HAP-1 (cell line): ENCODE data around the gene DDA1.
"Not testable (repeated sequence)": the region's sequence is repeated elsewhere in the genome, so short reads cannot be mapped to it uniquely, and the experiment has no call there.

ENCODE experiments used
- DNase-seq, 2 experiments: peaks; one replicate each; pipeline ENCODE4 v3.0.0-alpha.2; 2016 to 2020; ENCODE audit warnings: low spot score in 2 of 2
- H3K27me3 ChIP-seq: fragments of 250-450 bp; sonication (Bioruptor Pico); 2 replicates; pipeline ENCODE4 v1.5.1; 2020; ENCODE audit warnings: low read depth, mild to moderate bottlenecking, moderate library complexity
- H3K36me3 ChIP-seq: fragments of 250-450 bp; sonication (Bioruptor Pico); replicated peaks from 2 replicates; pipeline ENCODE4 v1.5.1; 2020; ENCODE audit warnings: mild to moderate bottlenecking
- H3K4me1 ChIP-seq: fragments of 250-450 bp; sonication (Bioruptor Pico); 2 replicates; pipeline ENCODE4 v1.5.1; 2020; ENCODE audit warnings: mild to moderate bottlenecking
- H3K4me3 ChIP-seq: fragments of 250-450 bp; sonication (Bioruptor Pico); 2 replicates; pipeline ENCODE4 v1.5.1; 2020; ENCODE audit warnings: mild to moderate bottlenecking, moderate library complexity
- H3K9me3 ChIP-seq: fragments of 250-450 bp; sonication (Bioruptor Pico); 2 replicates; pipeline ENCODE4 v1.5.1; 2020; ENCODE audit warnings: mild to moderate bottlenecking, moderate library complexity
- in situ Hi-C: fragments of 300-500 bp; cut with MboI; formaldehyde crosslinking; loops from 3 replicates; pipeline ENCODE4 v1.14.3; 2020; ENCODE audit warnings: low sequenced_read_pairs, inconsistent platforms, mixed read lengths

Gene DDA1

GRCh38 chr19:17279436-17279835, 29.9 kb upstream of the DDA1 start:
- Histone ChIP-seq H3K4me3 (no peak overlapping the region), H3K9me3 (no peaks in the 10 kb centered on the region), H3K36me3 (peaks cover 64% of the 10 kb centered on the region), H3K4me1 (peaks cover 15% of the 10 kb centered on the region), H3K27me3 (no peaks in the 10 kb centered on the region)
- DNase-seq, result no peak
- in situ Hi-C loops, result no loop called here

GRCh38 chr19:17281391-17282304, 27.7 kb upstream of the DDA1 start, which contains the start of gene ANKLE1:
Gene ANKLE1 (plus strand): TSS chr19:17281901. CDS start chr19:17281921, 20 bp downstream.
- in situ Hi-C loops, result loop anchor here (5.0 kb wide), 1 partner anchor 214 kb away; no protein-coding TSS in a partner anchor
- Histone ChIP-seq H3K27me3 (no peaks in the 10 kb centered on the region), H3K9me3 (no peaks in the 10 kb centered on the region), H3K4me3 (peak within 1 kb of the TSS; percentile 59), H3K36me3 (peaks cover 62% of the 10 kb centered on the region), H3K4me1 (peaks cover 15% of the 10 kb centered on the region)
- DNase-seq, result peak; percentile 36 to 84

DNA sequence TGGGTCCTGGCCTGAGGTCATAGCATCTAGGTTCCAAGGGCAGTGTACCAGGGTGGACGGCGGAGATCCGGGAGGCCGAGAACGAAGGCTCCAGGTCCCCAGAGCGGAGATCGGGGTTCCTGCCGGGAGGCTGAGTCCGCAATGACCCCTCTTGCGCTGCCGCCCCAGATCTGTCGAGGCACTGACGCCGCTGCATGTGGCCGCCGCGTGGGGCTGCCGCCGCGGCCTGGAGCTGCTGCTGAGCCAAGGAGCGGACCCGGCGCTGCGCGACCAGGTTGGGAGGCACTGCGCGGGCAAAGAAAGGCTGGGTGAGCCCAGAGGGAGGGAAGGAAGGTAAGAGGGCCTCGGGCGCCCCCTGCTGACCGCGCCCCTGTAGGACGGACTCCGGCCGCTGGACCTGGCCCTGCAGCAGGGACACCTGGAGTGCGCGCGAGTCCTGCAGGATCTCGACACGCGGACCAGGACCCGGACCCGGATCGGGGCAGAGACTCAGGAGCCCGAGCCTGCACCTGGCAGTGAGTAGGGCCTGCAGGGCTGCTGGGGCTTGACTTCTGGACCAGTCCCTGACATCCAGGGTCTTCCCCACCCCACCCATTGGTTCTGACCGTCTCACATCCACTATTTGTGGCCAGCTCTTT, 26.8 kb upstream of the DDA1 start:
- H3K9me3 ChIP-seq, result no peaks in the 10 kb centered on the region
- peaks cover 54% of the 10 kb centered on the region for H3K36me3 ChIP-seq

GRCh38 chr19:17283504-17283996, 25.8 kb upstream of the DDA1 start:
- in situ Hi-C loops, result loop anchor here (5.0 kb wide), 1 partner anchor 216 kb away; no protein-coding TSS in a partner anchor
- H3K9me3 ChIP-seq, result no peaks in the 10 kb centered on the region
- H3K4me3 ChIP-seq, result no peak overlapping the region
- no peaks in the 10 kb centered on the region for H3K27me3 ChIP-seq
- no peak for DNase-seq
- peaks cover 49% of the 10 kb centered on the region for H3K36me3 ChIP-seq
- peaks cover 15% of the 10 kb centered on the region for H3K4me1 ChIP-seq

More for the DNA sequence above, 26.8 kb upstream of the DDA1 start:
- Histone ChIP-seq H3K27me3 (no peaks in the 10 kb centered on the region), H3K4me3 (peak overlapping the region; percentile 59), H3K4me1 (peaks cover 15% of the 10 kb centered on the region)
- in situ Hi-C loops, result loop anchor here (5.0 kb wide), 1 partner anchor 215 kb away; no protein-coding TSS in a partner anchor
- peak; percentile 78 to 94 for DNase-seq

DNA sequence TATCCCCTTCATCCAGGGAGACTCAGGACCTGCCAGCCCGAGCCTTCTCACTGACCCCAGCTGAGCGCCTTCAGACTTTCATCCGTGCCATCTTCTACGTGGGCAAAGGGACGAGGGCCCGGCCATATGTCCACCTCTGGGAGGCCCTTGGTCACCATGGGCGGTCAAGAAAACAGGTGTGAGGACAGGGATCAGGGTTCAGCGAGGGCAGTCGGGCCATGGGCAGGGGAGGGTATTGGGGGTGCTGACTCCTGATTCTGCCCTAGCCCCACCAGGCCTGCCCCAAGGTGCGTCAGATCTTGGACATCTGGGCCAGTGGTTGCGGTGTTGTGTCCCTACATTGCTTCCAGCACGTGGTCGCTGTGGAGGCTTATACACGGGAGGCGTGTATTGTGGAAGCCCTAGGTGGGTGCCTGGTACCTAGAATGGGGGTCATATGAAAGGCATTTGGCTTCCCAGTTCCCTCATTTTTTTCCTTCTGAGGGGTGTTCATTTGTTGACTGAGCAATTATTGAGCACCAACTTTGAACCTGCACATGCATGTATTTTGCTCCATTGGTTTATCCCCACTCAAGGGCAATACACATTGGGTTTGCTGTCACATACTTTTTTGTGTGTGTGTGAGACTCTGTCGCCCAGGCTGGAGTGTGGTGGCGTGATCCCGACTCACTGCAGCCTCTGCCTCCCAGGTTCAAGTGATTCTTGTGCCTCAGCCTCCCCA, 23.8 kb upstream of the DDA1 start:
- in situ Hi-C loops, result no loop called here
- no peak for DNase-seq
- H3K9me3 ChIP-seq, result no peaks in the 10 kb centered on the region
- H3K27me3 ChIP-seq, result no peaks in the 10 kb centered on the region
- H3K4me3 ChIP-seq, result no peak overlapping the region
- peaks cover 40% of the 10 kb centered on the region for H3K36me3 ChIP-seq
- H3K4me1 ChIP-seq, result peaks cover 15% of the 10 kb centered on the region

GRCh38 chr19:17286263-17286662, 23.1 kb upstream of the DDA1 start:
- peaks cover 37% of the 10 kb centered on the region for H3K36me3 ChIP-seq
- H3K4me1 ChIP-seq, result peaks cover 11% of the 10 kb centered on the region
- in situ Hi-C loops, result no loop called here
- H3K27me3 ChIP-seq, result no peaks in the 10 kb centered on the region
- no peak overlapping the region for H3K4me3 ChIP-seq
- DNase-seq, result no peak
- no peaks in the 10 kb centered on the region for H3K9me3 ChIP-seq

DNA sequence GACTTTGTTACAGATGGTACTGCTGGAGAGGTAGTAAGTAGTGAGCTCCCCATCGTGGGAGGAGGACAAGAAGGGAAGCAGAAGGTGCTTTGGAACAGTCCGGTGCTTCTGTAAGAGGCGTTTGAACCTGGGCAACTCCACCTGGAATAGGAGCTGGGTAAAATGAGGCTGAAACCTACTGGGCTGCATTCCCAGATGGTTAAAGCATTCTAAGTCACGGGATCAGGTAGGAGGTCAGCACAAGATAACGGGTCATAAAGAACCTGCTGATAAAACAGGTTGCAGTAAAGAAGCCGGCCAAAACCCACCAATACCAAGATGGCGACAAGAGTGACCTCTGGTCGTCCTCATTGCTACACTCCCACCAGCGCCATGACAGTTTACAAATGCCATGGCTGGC, 22.6 kb upstream of the DDA1 start:
- in situ Hi-C loops, result no loop called here
- Histone ChIP-seq H3K4me1 (peaks cover 6% of the 10 kb centered on the region), H3K36me3 (peaks cover 36% of the 10 kb centered on the region), H3K9me3 (no peaks in the 10 kb centered on the region), H3K4me3 (no peak overlapping the region), H3K27me3 (no peaks in the 10 kb centered on the region)
- DNase-seq, result no peak

- in situ Hi-C loops, result no loop called here
- no peaks in the 10 kb centered on the region for H3K27me3 ChIP-seq
- H3K4me1 ChIP-seq, result peaks cover 8% of the 10 kb centered on the region
- H3K36me3 ChIP-seq, result peaks cover 25% of the 10 kb centered on the region
- H3K4me3 ChIP-seq, result no peak overlapping the region
- peak; percentile 53 to 93 for DNase-seq
- H3K9me3 ChIP-seq, result no peaks in the 10 kb centered on the region
Measured at GRCh38 chr19:17289489-17289888, 19.9 kb upstream of the DDA1 start.

DNA sequence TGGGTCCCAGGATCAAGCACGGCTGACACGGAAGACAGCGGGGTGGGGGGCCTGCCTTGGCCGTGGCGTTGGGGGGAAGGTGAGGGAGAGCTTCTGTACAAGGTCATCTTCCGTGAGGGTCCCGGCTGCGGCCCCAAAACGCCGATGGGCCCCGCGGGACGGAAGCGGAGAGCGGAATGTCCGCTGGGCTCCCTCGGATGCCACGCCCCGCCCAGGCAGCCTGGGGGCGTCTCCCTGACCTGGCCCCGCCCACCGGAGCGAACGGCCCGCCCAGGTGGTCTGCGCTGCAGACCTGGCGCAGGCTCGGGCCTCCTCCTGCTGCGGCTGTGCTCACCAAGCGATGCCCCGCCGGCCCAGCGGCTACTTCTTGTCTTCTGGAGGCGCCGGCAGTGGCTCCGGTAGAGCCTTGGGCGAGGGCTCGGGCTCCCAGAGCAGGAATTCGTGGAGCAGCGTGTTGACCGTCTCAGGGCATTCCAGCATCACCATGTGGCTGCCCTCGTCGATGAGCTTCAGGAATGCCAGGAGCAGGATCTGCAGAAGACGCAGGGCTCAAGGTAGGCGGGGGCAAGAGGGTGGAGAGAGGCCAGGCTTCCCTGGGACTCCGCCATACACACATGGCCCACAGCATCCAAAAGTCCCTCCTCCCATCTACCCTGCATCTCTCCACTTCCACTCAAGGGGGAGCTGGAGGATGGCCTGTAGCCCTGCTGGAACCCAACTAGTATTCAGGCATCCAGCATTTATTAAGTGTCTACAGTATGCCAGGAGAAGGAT, 16.9 kb upstream of the DDA1 start:
- in situ Hi-C loops, result no loop called here
- no peaks in the 10 kb centered on the region for H3K27me3 ChIP-seq
- peaks cover 8% of the 10 kb centered on the region for H3K4me1 ChIP-seq
- H3K4me3 ChIP-seq, result peak overlapping the region; percentile 43
- H3K36me3 ChIP-seq, result peaks cover 8% of the 10 kb centered on the region
- H3K9me3 ChIP-seq, result no peaks in the 10 kb centered on the region
- DNase-seq, result peak; percentile 86 to 92

DNA sequence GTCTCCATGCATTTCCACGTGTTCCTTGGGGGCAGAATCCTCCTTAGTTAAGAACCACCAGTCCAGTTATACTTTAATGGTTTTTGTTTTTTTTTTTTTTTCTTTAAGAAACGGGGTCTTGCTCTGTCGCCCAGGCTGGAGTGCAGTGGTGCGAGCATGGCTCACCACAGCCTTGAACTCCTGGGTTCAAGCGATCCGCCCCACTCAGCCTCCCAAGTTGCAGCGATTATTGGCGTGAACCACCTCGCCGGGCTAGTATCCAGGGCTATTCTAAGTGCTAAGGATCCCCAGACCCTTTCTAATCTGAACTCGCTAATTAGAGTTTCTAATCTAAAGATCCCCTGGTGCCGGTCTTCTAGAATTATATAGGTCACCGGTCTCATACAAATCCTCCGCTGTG, 15.8 kb upstream of the DDA1 start:
- H3K4me1 ChIP-seq, result peaks cover 8% of the 10 kb centered on the region
- H3K9me3 ChIP-seq, result peaks cover 4% of the 10 kb centered on the region; the same call in 1 of the 2 replicates
- in situ Hi-C loops, result no loop called here
- no peaks in the 10 kb centered on the region for H3K27me3 ChIP-seq
- H3K4me3 ChIP-seq, result no peak overlapping the region
- no peak for DNase-seq
- H3K36me3 ChIP-seq, result peaks cover 12% of the 10 kb centered on the region

DNA sequence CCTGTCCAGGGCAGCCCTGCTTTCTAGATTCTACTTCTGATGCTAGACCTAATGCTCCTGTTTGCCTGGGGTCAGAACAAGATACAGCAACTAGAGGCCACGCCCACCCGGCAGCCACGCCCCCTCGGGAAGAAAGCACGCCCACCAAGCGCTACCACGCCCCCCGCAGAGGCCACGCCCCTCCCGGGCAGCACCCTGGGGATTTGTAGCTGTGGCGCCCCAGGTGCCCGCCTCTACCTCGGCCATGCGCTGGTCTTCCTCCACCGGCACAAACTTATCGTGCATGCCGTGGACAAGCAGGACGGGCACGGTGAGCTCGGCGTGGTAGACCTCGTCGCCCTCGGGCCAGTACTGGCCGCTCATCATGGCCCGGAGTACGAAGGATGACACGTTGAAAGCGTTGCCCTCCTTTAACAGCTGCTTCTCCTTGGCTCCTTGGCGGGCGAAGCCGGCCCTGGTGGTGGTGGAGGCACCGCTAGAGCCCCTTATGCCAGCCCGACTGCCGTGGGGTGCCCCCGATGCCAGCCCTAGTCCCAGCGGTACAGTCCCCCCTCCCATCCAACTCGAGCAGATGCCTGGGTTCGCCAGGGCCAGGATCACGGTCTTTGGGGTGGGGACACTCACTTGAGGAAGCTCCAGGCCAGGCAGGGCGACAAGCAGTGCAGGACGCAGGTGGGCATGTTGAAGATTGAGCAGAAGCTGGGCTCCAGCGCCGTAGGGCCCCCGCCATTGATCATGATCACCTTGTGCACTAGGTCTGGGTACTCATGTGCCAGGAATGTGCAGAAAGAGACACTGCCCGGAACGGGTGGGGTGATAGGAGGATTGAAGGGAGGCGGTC, 15.1 kb upstream of the DDA1 start:
- peak in 1 of 2 experiments; percentile 83 for DNase-seq
- no peak overlapping the region for H3K4me3 ChIP-seq
- H3K4me1 ChIP-seq, result peaks cover 8% of the 10 kb centered on the region

GRCh38 chr19:17295551-17295950, 13.8 kb upstream of the DDA1 start:
- H3K4me1 ChIP-seq, H3K9me3 ChIP-seq, in situ Hi-C loops, H3K4me3 ChIP-seq, H3K27me3 ChIP-seq, DNase-seq: not testable (repeated sequence)
- H3K36me3 ChIP-seq, result peaks cover 12% of the 10 kb centered on the region

More for the DNA sequence above, 15.1 kb upstream of the DDA1 start:
- H3K9me3 ChIP-seq, result peaks cover 4% of the 10 kb centered on the region; the same call in 1 of the 2 replicates
- in situ Hi-C loops, result no loop called here
- peaks cover 12% of the 10 kb centered on the region for H3K36me3 ChIP-seq
- H3K27me3 ChIP-seq, result no peaks in the 10 kb centered on the region
